Measurements from ENCODE around the gene TRPV6.

GRCh38 chr7:142856565-142857245, 28.8 kb downstream of the TRPV6 start:
- TF ChIP-seq POLR2A (IDR thresholded peaks at IDR 0.05) = no peak
- no peak for TF ChIP-seq CTCF (IDR thresholded peaks at IDR 0.05)
- TF ChIP-seq EP300 (IDR thresholded peaks at IDR 0.05) = no peak

Measured in ovary (tissue), 3 donors.